Measurements from ENCODE around the gene AIRE. TPM values are rescaled to one million over a fixed set of nuclear protein-coding genes. Genes with fewer than 3 reads are reported as not detected.
A peak's percentile ranks its signal among the peaks of the same experiment; 100 is the strongest.

Gene AIRE
- polyA plus RNA-seq, 6 donors from 2014 or later, result 0.34 to 1.7 (median 0.77) TPM

DNA sequence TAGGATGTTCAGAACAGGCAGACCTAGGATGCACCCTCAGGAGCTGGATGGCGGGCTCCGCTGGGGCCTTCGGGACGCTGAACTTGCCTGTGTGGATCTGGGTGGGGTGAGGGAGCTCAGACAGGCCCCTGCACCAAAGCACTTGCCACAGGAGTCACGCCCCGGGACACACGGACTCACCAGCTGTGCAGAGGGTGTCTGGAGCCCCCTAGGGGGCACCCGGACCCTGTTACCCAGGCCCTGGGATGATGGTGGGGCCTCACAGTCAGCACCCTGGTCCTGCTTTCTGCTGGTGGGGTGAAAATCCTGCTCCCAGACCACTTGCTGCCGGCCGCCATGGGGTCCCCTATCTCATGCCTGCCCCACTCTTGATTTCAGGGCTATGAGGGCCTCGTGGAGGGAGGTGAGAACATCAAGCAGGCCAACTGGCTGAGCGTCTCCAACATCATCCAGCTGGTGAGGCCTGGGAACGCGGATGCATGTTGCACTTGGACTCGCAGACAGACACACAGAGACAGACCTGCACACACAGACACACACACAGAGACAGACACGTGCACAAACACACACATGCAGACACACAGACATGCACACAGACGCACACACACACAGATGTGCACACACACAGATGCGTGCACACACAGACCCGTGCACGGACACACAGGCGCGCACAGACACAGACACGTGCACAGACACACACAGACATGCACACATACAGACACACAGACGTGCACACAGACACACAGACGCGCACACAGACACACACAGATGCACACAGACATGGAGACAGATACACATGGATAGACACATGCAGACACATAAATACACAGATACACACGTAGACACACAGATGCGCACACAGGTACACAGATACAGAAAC is 25.2 kb downstream of the AIRE start:
- Mint-ChIP-seq H3K36me3 (peaks cover 6 to 23% of the 10 kb centered on the region in 2 donors), H3K4me3 (no peak overlapping the region), H3K27me3 (no peaks in the 10 kb centered on the region), H3K27ac (peak overlapping the region in 5 of 6 donors; percentile 11 to 86 (median 26)), H3K4me1 (peaks cover 9 to 26% (median 21%) of the 10 kb centered on the region in 3 donors), H3K9me3 (no peaks in the 10 kb centered on the region)
- ATAC-seq (ENCODE audit: low read depth in 2 of 2), result peak; percentile 64 to 66
- no peak for DNase-seq

DNA sequence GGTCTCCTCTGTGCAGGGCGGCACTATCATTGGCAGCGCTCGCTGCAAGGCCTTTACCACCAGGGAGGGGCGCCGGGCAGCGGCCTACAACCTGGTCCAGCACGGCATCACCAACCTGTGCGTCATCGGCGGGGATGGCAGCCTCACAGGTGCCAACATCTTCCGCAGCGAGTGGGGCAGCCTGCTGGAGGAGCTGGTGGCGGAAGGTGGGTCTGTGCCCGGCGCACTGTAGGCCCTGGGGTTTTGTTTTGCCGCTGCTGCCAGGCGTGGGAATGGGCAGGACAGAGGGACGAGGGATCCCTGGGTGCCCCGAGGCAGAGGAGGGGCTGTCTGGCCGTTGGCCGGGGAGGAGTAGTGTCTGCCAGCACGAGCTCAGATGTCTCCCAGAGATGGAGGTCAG is 26.4 kb downstream of the AIRE start:
- peak overlapping the region in 2 of 6 donors; percentile 11 to 80 for H3K27ac Mint-ChIP-seq
- peak overlapping the region in 1 of 8 donors; percentile 42 for H3K4me3 Mint-ChIP-seq
- H3K36me3 Mint-ChIP-seq, result peaks cover 6 to 29% of the 10 kb centered on the region in 2 donors
- ATAC-seq (ENCODE audit: low read depth in 2 of 2) (no peak), DNase-seq (no peak)
- H3K27me3 Mint-ChIP-seq, result no peaks in the 10 kb centered on the region
- no peaks in the 10 kb centered on the region for H3K9me3 Mint-ChIP-seq
- H3K4me1 Mint-ChIP-seq, result peaks cover 9 to 24% (median 23%) of the 10 kb centered on the region in 3 donors

DNA sequence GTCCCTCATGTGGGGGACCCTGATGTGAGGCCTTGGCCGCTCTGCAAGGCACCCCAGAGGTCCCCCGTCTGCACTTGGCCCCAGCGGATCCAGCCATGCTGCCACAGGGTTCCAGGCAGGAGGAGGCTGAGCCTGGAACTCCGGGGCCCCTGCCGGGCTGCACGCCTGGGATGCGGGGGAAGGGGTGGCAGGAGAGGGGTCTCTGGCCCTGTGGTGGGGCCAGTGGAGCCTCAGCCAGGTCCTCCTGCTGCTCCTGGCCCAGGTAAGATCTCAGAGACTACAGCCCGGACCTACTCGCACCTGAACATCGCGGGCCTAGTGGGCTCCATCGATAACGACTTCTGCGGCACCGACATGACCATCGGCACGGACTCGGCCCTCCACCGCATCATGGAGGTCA is 27.0 kb downstream of the AIRE start:
- Mint-ChIP-seq H3K27ac (peak overlapping the region in 1 of 6 donors; percentile 11), H3K27me3 (no peaks in the 10 kb centered on the region)

DNA sequence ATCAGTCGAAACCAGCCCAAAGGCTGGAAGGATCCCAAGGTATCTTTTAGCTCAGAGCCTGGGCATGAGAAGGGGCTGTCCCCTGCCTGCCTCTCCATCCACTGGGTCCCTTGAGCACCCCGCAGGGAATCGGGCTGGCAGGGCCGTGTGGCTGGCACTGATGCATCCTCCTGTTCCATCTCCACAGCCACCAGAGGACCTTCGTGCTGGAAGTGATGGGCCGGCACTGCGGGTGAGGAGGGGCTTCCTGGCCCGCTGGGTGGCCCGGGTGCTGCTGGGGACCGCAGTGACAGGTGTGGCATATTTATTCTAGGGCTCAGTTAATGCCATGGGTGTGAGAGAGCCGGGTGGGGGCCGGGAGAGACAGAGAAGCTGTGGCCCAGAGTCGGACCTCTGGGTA is 27.8 kb downstream of the AIRE start:
- Mint-ChIP-seq H3K4me1 (peaks cover 0 to 12% (median 11%) of the 10 kb centered on the region in 3 donors), H3K27ac (no peak overlapping the region), H3K27me3 (no peaks in the 10 kb centered on the region), H3K9me3 (no peaks in the 10 kb centered on the region), H3K4me3 (peak overlapping the region in 1 of 8 donors; percentile 53), H3K36me3 (peaks cover 6 to 18% of the 10 kb centered on the region in 2 donors)
- ATAC-seq (ENCODE audit: low read depth in 2 of 2) (no peak), DNase-seq (no peak)

More for the DNA sequence above, 27.0 kb downstream of the AIRE start:
- no peak overlapping the region for H3K4me3 Mint-ChIP-seq
- peaks cover 6 to 18% (median 17%) of the 10 kb centered on the region in 3 donors for H3K4me1 Mint-ChIP-seq
- H3K9me3 Mint-ChIP-seq, result no peaks in the 10 kb centered on the region
- no peak for DNase-seq
- peaks cover 6 to 22% of the 10 kb centered on the region in 2 donors for H3K36me3 Mint-ChIP-seq
- ATAC-seq (ENCODE audit: low read depth in 2 of 2), result no peak

DNA sequence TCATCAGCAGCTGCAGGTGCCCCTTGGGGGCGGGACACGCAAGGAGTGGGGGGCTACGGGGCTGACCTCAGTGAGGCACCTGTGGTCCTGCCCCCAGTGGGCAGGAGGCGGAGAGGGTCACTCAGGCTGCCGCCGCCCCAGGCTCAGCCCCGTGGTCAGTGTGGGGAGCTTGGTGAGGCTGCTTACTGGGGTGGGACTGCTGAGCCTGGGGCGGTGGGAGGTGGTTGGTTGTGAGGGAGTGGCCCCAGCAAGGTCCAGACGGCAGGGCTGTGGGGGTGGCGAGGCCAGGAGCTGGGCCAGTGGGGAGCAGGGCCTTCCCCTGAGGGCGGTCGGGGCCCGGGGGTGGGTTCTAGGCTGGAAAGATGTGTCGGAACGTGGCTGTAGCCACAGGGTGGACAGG is 28.5 kb downstream of the AIRE start:
- peak overlapping the region in 1 of 8 donors; percentile 21 for H3K4me3 Mint-ChIP-seq
- ATAC-seq (ENCODE audit: low read depth in 2 of 2) (no peak), DNase-seq (no peak)
- peaks cover 0 to 11% (median 7%) of the 10 kb centered on the region in 3 donors for H3K4me1 Mint-ChIP-seq
- H3K36me3 Mint-ChIP-seq, result peaks cover 6 to 18% of the 10 kb centered on the region in 2 donors
- H3K27ac Mint-ChIP-seq, result peak overlapping the region in 1 of 6 donors; percentile 47
- H3K9me3 Mint-ChIP-seq, result no peaks in the 10 kb centered on the region
- H3K27me3 Mint-ChIP-seq, result no peaks in the 10 kb centered on the region

DNA sequence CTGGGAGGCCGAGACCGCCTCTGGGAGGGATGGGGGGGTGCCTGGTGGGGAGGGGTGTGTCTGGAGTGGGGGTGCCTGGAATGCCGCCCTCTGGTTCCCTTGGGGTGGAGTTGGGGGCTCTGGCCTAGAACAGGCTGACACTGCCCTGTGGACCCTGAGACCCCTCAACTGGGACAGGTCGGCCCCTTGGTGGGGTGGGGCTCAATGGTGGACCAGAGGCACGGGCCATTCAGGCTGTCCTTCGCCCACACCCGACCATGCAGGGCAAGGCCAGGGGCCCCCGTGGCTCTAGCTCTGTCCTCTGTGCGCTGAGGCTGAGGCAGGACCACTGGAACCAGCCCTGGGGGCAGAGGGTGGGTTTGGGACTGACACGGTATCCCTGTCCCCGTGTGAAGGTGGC is 28.9 kb downstream of the AIRE start:
- peaks cover 0 to 11% (median 7%) of the 10 kb centered on the region in 3 donors for H3K4me1 Mint-ChIP-seq
- ATAC-seq (ENCODE audit: low read depth in 2 of 2) (no peak), DNase-seq (no peak)
- no peak overlapping the region for H3K27ac Mint-ChIP-seq
- peak overlapping the region in 1 of 8 donors; percentile 21 for H3K4me3 Mint-ChIP-seq
- no peaks in the 10 kb centered on the region for H3K9me3 Mint-ChIP-seq
- peaks cover 6 to 18% of the 10 kb centered on the region in 2 donors for H3K36me3 Mint-ChIP-seq
- no peaks in the 10 kb centered on the region for H3K27me3 Mint-ChIP-seq

DNA sequence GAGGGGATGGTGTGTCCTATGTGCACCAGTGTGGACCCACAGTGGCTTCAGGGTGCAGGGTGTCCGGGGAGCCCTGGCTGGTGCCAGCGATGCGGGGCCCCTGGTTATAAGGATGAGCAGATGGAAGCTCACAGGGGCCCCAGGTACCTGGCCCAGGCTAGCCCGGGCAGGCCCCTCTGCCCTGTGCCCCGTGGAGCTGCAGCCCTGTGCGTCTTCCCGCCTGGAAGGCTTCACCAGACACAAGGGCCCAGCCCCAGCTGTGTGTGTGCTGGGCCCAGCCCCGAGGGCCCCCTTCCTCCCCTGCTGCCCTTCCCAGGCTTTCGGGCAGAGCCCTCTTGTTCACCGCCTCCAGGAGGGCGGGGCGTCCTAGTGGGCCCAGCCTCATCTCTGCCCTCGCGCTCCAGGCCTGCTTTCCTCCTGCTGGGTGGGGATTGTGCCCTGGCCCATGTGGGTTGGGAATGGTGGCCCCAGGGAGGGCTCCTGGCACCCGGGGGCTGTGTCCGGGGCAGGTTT is 30.1 kb downstream of the AIRE start:
- DNase-seq, result no peak
- peaks cover 6 to 16% of the 10 kb centered on the region in 2 donors for H3K36me3 Mint-ChIP-seq
- peaks cover 0 to 11% (median 7%) of the 10 kb centered on the region in 3 donors for H3K4me1 Mint-ChIP-seq
- peak overlapping the region in 1 of 6 donors; percentile 12 for H3K27ac Mint-ChIP-seq
- no peak for ATAC-seq (ENCODE audit: low read depth in 2 of 2)
- no peaks in the 10 kb centered on the region for H3K9me3 Mint-ChIP-seq
- H3K4me3 Mint-ChIP-seq, result peak overlapping the region in 1 of 8 donors; percentile 52
- H3K27me3 Mint-ChIP-seq, result no peaks in the 10 kb centered on the region

DNA sequence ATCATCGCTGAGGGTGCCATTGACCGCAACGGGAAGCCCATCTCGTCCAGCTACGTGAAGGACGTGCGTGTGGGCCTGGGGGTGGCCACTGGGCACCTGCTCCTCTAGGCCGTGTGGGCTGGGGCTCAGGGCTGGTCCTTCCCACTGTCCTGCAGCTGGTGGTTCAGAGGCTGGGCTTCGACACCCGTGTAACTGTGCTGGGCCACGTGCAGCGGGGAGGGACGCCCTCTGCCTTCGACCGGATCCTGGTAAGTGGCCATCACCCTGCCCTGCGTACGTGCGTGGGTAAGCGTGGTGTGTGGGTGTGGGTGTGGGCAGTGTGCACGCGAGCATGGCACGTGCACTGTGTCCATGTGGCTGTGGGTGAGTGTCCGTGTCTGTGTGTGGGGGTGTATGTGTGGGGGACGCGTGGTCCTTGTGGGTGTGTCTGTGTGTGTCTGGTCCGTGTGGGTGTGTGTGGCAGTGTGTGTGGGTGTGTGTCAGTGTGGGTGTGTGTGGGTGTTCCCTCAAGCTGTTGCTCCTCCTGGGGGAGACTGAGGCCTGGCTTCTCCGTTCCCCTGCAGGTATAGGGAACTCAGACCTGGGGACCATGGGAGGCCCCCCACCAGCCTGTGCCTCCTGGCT is 30.7 kb downstream of the AIRE start:
- peak overlapping the region in 2 of 6 donors; percentile 12 to 75 for H3K27ac Mint-ChIP-seq

DNA sequence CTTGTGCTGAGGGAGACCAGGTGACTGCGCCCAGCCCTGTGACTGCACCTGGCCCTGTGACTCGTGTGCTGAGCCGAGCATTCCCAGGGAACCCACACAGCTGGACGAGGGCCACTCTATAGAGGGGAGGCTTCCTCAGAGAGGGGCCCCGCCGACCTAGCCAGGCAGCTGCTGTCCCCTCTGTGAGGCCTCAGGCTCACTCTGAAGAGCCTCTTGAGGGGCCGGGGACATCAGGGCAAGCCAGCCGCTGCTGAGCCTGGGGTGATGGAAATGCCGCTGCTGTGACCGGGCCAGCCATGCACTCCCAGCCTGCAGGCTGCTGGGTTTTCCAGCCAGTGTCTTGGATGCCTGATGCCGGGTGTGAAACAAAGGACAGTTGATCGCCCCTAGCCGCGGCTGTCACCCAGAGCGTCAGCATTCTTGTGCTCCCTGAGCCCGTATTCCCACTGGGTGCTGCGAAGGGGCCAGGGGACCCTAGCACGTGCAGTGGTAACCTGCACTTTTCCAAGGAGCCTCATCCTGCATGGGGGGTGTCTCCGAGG is 31.6 kb downstream of the AIRE start:
- Mint-ChIP-seq H3K4me1 (peaks cover 0 to 4% (median 0%) of the 10 kb centered on the region in 3 donors), H3K27ac (no peak overlapping the region), H3K36me3 (peaks cover 0 to 7% of the 10 kb centered on the region in 2 donors), H3K9me3 (no peaks in the 10 kb centered on the region), H3K4me3 (no peak overlapping the region), H3K27me3 (no peaks in the 10 kb centered on the region)
- ATAC-seq (ENCODE audit: low read depth in 2 of 2) (no peak), DNase-seq (no peak)

More for the DNA sequence above, 30.7 kb downstream of the AIRE start:
- Mint-ChIP-seq H3K36me3 (peaks cover under 1 to 9% of the 10 kb centered on the region in 2 donors), H3K4me3 (peak overlapping the region in 1 of 8 donors; percentile 52), H3K27me3 (no peaks in the 10 kb centered on the region), H3K9me3 (no peaks in the 10 kb centered on the region), H3K4me1 (peaks cover 0 to 4% (median under 1%) of the 10 kb centered on the region in 3 donors)
- no peak for DNase-seq
- ATAC-seq (ENCODE audit: low read depth in 2 of 2), result no peak

DNA sequence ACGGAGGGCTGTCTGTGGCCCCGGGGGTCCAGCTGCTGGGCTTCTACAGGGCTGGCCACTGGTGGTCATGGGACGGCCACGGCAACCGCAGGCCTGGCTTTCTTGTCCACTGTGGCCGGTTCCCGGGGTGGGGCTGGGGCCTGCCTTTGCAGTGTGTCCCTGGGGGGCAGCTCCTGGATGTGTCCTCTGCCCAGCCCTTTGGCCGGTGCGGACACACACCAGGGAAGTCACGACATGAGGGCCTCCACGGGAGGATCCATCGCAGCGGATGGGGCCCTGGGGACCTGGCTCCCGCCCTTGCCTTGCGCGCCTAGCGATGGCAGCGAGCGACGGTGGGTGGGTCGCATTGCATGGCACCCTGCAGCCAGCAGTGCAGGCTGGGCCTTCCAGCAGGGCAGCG is 32.2 kb downstream of the AIRE start:
- peaks cover 0 to 4% (median 0%) of the 10 kb centered on the region in 3 donors for H3K4me1 Mint-ChIP-seq
- no peak for DNase-seq
- no peak overlapping the region for H3K27ac Mint-ChIP-seq
- H3K9me3 Mint-ChIP-seq, result no peaks in the 10 kb centered on the region
- H3K36me3 Mint-ChIP-seq, result peaks cover 0 to 7% of the 10 kb centered on the region in 2 donors
- no peak for ATAC-seq (ENCODE audit: low read depth in 2 of 2)
- H3K27me3 Mint-ChIP-seq, result no peaks in the 10 kb centered on the region
- H3K4me3 Mint-ChIP-seq, result no peak overlapping the region

DNA sequence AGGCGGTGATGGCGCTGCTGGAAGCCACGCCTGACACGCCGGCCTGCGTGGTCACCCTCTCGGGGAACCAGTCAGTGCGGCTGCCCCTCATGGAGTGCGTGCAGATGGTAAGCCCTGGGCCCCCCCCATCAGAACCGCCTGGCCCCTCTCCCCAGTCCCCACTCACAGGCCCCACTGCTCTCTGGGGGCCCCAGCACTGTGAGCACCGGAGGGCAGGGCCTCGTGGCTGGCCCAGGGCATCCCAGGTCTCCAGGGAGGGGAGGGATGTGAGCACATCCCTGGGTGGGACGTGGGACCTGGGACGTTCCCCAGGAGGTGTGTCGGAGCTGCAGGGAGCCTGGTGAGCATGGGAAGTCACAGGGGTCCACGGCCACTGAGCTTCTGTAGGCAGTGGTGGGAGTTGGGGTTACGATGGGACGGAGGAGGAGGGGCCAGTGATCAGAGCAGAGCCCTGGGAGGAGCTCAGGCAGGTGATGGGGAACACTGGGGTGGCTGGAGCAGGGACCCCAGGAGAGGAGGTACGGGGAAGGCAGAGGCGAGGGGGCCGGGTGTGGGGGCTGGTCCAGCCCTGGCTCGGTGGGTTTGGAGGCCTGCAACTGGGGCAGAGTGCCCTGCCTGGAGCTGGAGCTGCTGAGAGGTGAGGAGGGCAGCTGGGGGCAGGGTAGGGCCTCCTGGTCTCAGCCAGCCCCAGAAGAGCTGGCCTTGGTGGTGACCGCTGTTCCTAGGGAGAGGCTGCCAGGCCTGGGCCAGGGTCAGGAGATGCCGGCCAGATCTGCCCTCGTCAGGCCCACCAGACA is 33.0 kb downstream of the AIRE start:
- Mint-ChIP-seq H3K36me3 (peaks cover 0 to 7% of the 10 kb centered on the region in 2 donors), H3K4me1 (peaks cover 0 to 4% (median 0%) of the 10 kb centered on the region in 3 donors), H3K9me3 (no peaks in the 10 kb centered on the region), H3K27me3 (no peaks in the 10 kb centered on the region), H3K4me3 (no peak overlapping the region), H3K27ac (no peak overlapping the region)
- no peak for DNase-seq
- no peak for ATAC-seq (ENCODE audit: low read depth in 2 of 2)

DNA sequence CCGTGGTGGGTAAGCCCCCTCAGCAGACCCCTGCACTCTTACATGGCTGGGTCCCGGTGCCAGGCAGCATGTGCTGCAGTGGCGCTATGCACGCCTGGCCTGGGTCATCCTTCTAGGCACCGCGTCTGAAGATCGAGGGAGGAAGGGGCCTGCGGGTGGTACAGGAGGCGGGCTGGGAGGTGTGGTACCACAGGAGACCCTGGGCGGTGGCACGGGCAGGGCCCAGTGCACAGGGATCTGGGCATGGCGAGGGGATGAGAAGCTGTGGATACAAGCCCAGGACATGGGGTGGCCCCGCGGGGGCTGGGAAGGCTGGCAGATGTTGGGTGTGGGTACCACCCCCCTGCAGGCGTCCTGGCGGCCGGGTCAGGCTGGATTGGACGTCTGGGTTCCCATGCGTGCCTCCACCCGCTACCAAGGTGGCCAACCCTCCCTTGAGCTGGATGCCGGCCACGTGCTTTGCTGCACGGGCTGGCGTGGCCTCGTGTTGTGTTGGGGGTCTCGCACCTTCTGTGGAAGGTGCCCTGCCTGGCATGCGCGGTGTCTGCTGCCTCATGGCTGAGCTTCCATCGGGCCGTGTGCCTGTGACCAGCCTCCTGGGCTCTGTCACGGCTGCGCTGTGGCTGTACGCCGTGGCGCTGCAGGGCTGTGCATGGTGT is 33.9 kb downstream of the AIRE start:
- Mint-ChIP-seq H3K4me3 (no peak overlapping the region), H3K9me3 (no peaks in the 10 kb centered on the region), H3K4me1 (peaks cover 0 to 4% (median 0%) of the 10 kb centered on the region in 3 donors), H3K36me3 (peaks cover 0 to 7% of the 10 kb centered on the region in 2 donors), H3K27me3 (no peaks in the 10 kb centered on the region), H3K27ac (peak overlapping the region in 1 of 6 donors; percentile 36)
- DNase-seq (no peak), ATAC-seq (ENCODE audit: low read depth in 2 of 2) (no peak)

All from naive B cell (primary cell).